ENCODE data around the gene ZGPAT. TPM values are rescaled to one million over a fixed set of nuclear protein-coding genes. Genes with fewer than 3 reads are reported as not detected.

The ZGPAT gene
- total and polyA plus RNA-seq, 2 of the 13 experiments (the other 11 are each of a cell fraction or from before 2014, with no cell fraction given) = 23.0 to 41.9 TPM

DNA sequence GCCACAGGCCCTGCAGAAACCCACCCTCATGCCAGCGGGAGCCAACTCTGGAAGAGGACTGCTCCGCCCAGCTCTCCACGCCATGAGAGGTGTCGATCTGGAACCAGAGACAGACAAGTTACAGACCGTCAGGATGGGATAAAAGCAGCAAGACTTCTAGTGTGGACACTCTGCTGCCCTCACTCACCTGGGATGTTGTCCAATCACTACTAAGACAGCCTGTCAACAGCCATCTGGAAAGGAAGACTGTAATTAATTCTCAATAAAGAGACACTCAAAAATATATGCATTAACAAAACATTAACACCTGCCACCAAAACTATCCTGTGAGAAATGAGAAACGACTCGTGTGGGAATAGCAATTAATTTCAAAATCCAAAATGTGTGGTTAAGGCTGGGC lies 60.0 kb downstream of the ZGPAT start:
- FAIRE-seq (peak; percentile 44), DNase-seq (ENCODE audit: low spot score) (no peak), ATAC-seq (no peak)
- Histone ChIP-seq H3K4me1 (ENCODE audit: insufficient read depth, low read length) (peaks cover 22% of the 10 kb centered on the region), H3K9ac (ENCODE audit: insufficient read depth, low read depth, low read length) (no peak overlapping the region), H3K27ac (ENCODE audit: extremely low read length, insufficient read depth, low read length) (no peak overlapping the region), H3K36me3 (replicated peaks in 1 of 2; ENCODE audit: control insufficient read depth in 1 of 2, insufficient read depth in 2 of 2, low read length in 2 of 2) (no peaks in the 10 kb centered on the region), H2AFZ (ENCODE audit: low read length) (no peak overlapping the region), H3K27me3 (ENCODE audit: control insufficient read depth in 1 of 2, insufficient read depth in 2 of 2, low read length in 2 of 2) (no peaks in the 10 kb centered on the region), H4K20me1 (ENCODE audit: insufficient read depth, low read length) (no peaks in the 10 kb centered on the region), H3K9me3 (ENCODE audit: low read length) (no peaks in the 10 kb centered on the region), H3K79me2 (ENCODE audit: insufficient read depth, low read length) (no peaks in the 10 kb centered on the region), H3K4me3 (replicated peaks in 1 of 3; ENCODE audit: insufficient read depth in 1 of 3, low read depth in 2 of 3, low read length in 3 of 3) (no peak overlapping the region), H3K4me2 (ENCODE audit: low read depth, low read length) (no peak overlapping the region)
- BruUV-seq (replicated peaks) = no TSS peak
- POLR2A ChIA-PET = no interaction called here
- in situ Hi-C loops (cut with HindIII; ENCODE audit: extremely low pct_ligation_motif_present, low pct_unique_long_range_greater_than_20kb) = no loop called here
- TF ChIP-seq NCOR1 (IDR thresholded peaks at IDR 0.05; ENCODE audit: borderline replicate concordance, low read length) (no peak), SIX4 (CRISPR knock-in tag; IDR thresholded peaks at IDR 0.05) (no peak), ZNF704 (CRISPR knock-in tag; IDR thresholded peaks at IDR 0.05; ENCODE audit: borderline replicate concordance) (no peak)
- 81% methylated on average over 7 of the region's 7 CpGs for WGBS (ENCODE audit: low lambda C conversion rate)
- CTCF ChIA-PET (ENCODE audit: low intra/inter-chr PET ratio, low total read pairs) = no interaction called here
- intact Hi-C loops (cut with micrococcal nuclease; ENCODE audit: unreplicated experiment) = no loop called here

- 90% methylated on average over 26 of the region's 26 CpGs for WGBS (ENCODE audit: low lambda C conversion rate)
- Histone ChIP-seq H3K79me2 (ENCODE audit: insufficient read depth, low read length) (no peaks in the 10 kb centered on the region), H3K27ac (ENCODE audit: extremely low read length, insufficient read depth, low read length) (no peak overlapping the region), H3K9me3 (ENCODE audit: low read length) (no peaks in the 10 kb centered on the region), H3K4me3 (replicated peaks in 1 of 3; ENCODE audit: insufficient read depth in 1 of 3, low read depth in 2 of 3, low read length in 3 of 3) (no peak overlapping the region), H3K27me3 (ENCODE audit: control insufficient read depth in 1 of 2, insufficient read depth in 2 of 2, low read length in 2 of 2) (no peaks in the 10 kb centered on the region), H3K9ac (ENCODE audit: insufficient read depth, low read depth, low read length) (no peak overlapping the region), H4K20me1 (ENCODE audit: insufficient read depth, low read length) (no peaks in the 10 kb centered on the region), H2AFZ (ENCODE audit: low read length) (no peak overlapping the region), H3K4me1 (ENCODE audit: insufficient read depth, low read length) (peaks cover 26% of the 10 kb centered on the region), H3K4me2 (ENCODE audit: low read depth, low read length) (no peak overlapping the region), H3K36me3 (replicated peaks in 1 of 2; ENCODE audit: control insufficient read depth in 1 of 2, insufficient read depth in 2 of 2, low read length in 2 of 2) (no peaks in the 10 kb centered on the region)
- no TSS peak for BruUV-seq (replicated peaks)
- no peak for ATAC-seq
- TF ChIP-seq, protein P1, sequence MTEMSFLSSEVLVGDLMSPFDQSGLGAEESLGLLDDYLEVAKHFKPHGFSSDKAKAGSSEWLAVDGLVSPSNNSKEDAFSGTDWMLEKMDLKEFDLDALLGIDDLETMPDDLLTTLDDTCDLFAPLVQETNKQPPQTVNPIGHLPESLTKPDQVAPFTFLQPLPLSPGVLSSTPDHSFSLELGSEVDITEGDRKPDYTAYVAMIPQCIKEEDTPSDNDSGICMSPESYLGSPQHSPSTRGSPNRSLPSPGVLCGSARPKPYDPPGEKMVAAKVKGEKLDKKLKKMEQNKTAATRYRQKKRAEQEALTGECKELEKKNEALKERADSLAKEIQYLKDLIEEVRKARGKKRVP (CRISPR knock-in tag; IDR thresholded peaks at IDR 0.05) = no peak
- TF ChIP-seq ZNF501 (CRISPR knock-in tag; IDR thresholded peaks at IDR 0.05) (no peak), TAF15 (IDR thresholded peaks at IDR 0.05; ENCODE audit: low read depth, low read length, poor library complexity, severe bottlenecking) (no peak), HDAC6 (IDR thresholded peaks at IDR 0.05; ENCODE audit: low read depth, low read length) (no peak), NFKB2 (CRISPR knock-in tag; IDR thresholded peaks at IDR 0.05; ENCODE audit: borderline replicate concordance) (no peak), ZNF678 (CRISPR knock-in tag; IDR thresholded peaks at IDR 0.05) (no peak), DNMT1 (CRISPR knock-in tag; IDR thresholded peaks at IDR 0.05) (no peak), ZNF34 (CRISPR knock-in tag; IDR thresholded peaks at IDR 0.05; ENCODE audit: borderline replicate concordance) (no peak), ZNF619 (CRISPR knock-in tag; IDR thresholded peaks at IDR 0.05) (no peak), KMT2B (CRISPR knock-in tag; IDR thresholded peaks at IDR 0.05) (no peak)
- intact Hi-C loops (cut with micrococcal nuclease; ENCODE audit: unreplicated experiment) = no loop called here
- FAIRE-seq = no peak
- in situ Hi-C loops (cut with HindIII; ENCODE audit: extremely low pct_ligation_motif_present, low pct_unique_long_range_greater_than_20kb) = no loop called here
- no peak for DNase-seq (ENCODE audit: low spot score)
- CTCF ChIA-PET (ENCODE audit: low intra/inter-chr PET ratio, low total read pairs) = no interaction called here
- POLR2A ChIA-PET = no interaction called here
Observed at GRCh38 chr20:63768591-63769515, 61.0 kb downstream of the ZGPAT start.
